Measurements from ENCODE around the gene PIR. TPM values are rescaled to one million over a fixed set of nuclear protein-coding genes. Genes with fewer than 3 reads are reported as not detected.

Gene PIR
- polyA plus RNA-seq, 1 donor from 2014 or later = not detected

Other genes with a start within 250 kb of the PIR start
- not detected for gene ASB9, start 223.2 kb downstream of the PIR start, polyA plus RNA-seq
- not detected for gene ASB11, start 177.7 kb downstream of the PIR start, polyA plus RNA-seq
- 5.2 TPM for gene PIGA, start 157.8 kb downstream of the PIR start, polyA plus RNA-seq
- gene VEGFD, start 108.9 kb downstream of the PIR start, polyA plus RNA-seq = not detected
- gene BMX, start 7.5 kb upstream of the PIR start, polyA plus RNA-seq = not detected
- gene ACE2, start 107.6 kb upstream of the PIR start, polyA plus RNA-seq = not detected
- gene CLTRN, start 171.5 kb upstream of the PIR start, polyA plus RNA-seq = not detected
- gene CA5B, start 244.9 kb upstream of the PIR start, polyA plus RNA-seq = 25.0 TPM